Astrocyte of the spinal cord (primary cell): ENCODE measurements around the gene GPRASP1.

Experiments
- DNase-seq: peaks from one replicate; pipeline ENCODE4 v3.0.0; 2011; ENCODE audit warnings: low read depth, low spot score
- H3K4me3 ChIP-seq: 2 replicates; pipeline ENCODE4 v1.5.1; 2011; ENCODE audit warnings: low read depth, mild to moderate bottlenecking, low read length, moderate library complexity
- CTCF ChIP-seq: IDR thresholded peaks from 2 replicates; pipeline ENCODE4 v1.5.1; 2012; ENCODE audit warnings: low read depth, mild to moderate bottlenecking, low read length, inconsistent platforms
- in situ Hi-C: cut with HindIII; loops from 2 replicates; pipeline ENCODE4 v1.10.0; 2017; ENCODE audit warnings: low sequenced_read_pairs

Gene GPRASP1

GRCh38 chrX:102637561-102637960 is 13.7 kb upstream of the GPRASP1 start:
- no peak for DNase-seq
- TF ChIP-seq CTCF, result no peak
- H3K4me3 ChIP-seq, result no peak overlapping the region
- in situ Hi-C loops, result no loop called here

GRCh38 chrX:102650903-102651241 is 411 bp upstream of the GPRASP1 start:
- H3K4me3 ChIP-seq, result peak overlapping the region; percentile 52
- TF ChIP-seq CTCF, result no peak
- DNase-seq, result no peak
- in situ Hi-C loops, result no loop called here

GRCh38 chrX:102652031-102652688 is 877 bp downstream of the GPRASP1 start:
- in situ Hi-C loops, result no loop called here

GRCh38 chrX:102654696-102655095 is 3.4 kb downstream of the GPRASP1 start:
- H3K4me3 ChIP-seq, result no peak overlapping the region
- no peak for DNase-seq
- no peak for TF ChIP-seq CTCF
- in situ Hi-C loops, result no loop called here

More at GRCh38 chrX:102652031-102652688, 877 bp downstream of the GPRASP1 start:
- TF ChIP-seq CTCF, result peak; percentile 60
- peak; percentile 28 for DNase-seq
- H3K4me3 ChIP-seq, result peak overlapping the region; percentile 52

GRCh38 chrX:102658556-102658955 is 7.3 kb downstream of the GPRASP1 start:
- in situ Hi-C loops, result no loop called here
- no peak for DNase-seq

More at GRCh38 chrX:102658556-102658955, 7.3 kb downstream of the GPRASP1 start:
- no peak overlapping the region for H3K4me3 ChIP-seq
- no peak for TF ChIP-seq CTCF
